IMR-90 (cell line): ENCODE data around the gene SYT8. TPM values are rescaled to one million over a fixed set of nuclear protein-coding genes. Genes with fewer than 3 reads are reported as not detected.

ENCODE experiments used
- ATAC-seq: fragments of 200-7000 bp; cut with Tn5 transposase; 2 replicates; pipeline ENCODE4 v1.9.1; 2020; ENCODE audit warnings: low read depth, mild to moderate bottlenecking, moderate library complexity
- BruUV-seq: library from RNA; stranded (reverse); fragments of 400-500 nt; replicated peaks from 2 replicates; lab custom pipeline; 2021; lab: Mats Ljungman, UMichigan
- CTCF ChIA-PET: fragments of 300-600 bp; formaldehyde crosslinking; extraction: SDS; loops from one replicate; lab custom pipeline; 2021; ENCODE audit warnings: antibody characterized with exemption; lab: Yijun Ruan, JAX
- POLR2A ChIA-PET: fragments of 300-600 bp; sonication (Branson Sonifier 250); formaldehyde crosslinking; loops from one replicate; lab custom pipeline; 2022; ENCODE audit warnings: antibody characterized with exemption; ENCODE audit not compliant: unreplicated experiment; lab: Charles Lee
- DNase-seq: peaks from one replicate; pipeline ENCODE4 v3.0.0; 2013
- H2AFZ ChIP-seq: replicated peaks from 2 replicates; pipeline ENCODE3; 2013; ENCODE audit warnings: low read length, mild to moderate bottlenecking; ENCODE audit not compliant: poor library complexity
- H2AK5ac ChIP-seq: 2 replicates; pipeline ENCODE4 v1.6.1; 2013; ENCODE audit warnings: low read depth, low read length, inconsistent platforms
- H2AK9ac ChIP-seq: replicated peaks from 2 replicates; pipeline ENCODE3; 2013; ENCODE audit warnings: mild to moderate bottlenecking, low read depth, low read length, moderate library complexity; ENCODE audit not compliant: poor library complexity
- H2BK120ac ChIP-seq: 2 replicates; pipeline ENCODE4 v1.6.1; 2013; ENCODE audit warnings: low read depth, low read length, inconsistent platforms
- H2BK15ac ChIP-seq: 3 replicates; pipeline ENCODE4 v1.6.1; 2013; ENCODE audit warnings: low read depth, low read length, inconsistent platforms
- H2BK20ac ChIP-seq: 2 replicates; pipeline ENCODE4 v1.6.1; 2013; ENCODE audit warnings: low read depth, mild to moderate bottlenecking, inconsistent platforms, low read length, moderate library complexity
- H2BK5ac ChIP-seq: 2 replicates; pipeline ENCODE4 v1.6.1; 2013; ENCODE audit warnings: mild to moderate bottlenecking, low read depth, low read length, inconsistent platforms; ENCODE audit not compliant: poor library complexity, severe bottlenecking
- H3K14ac ChIP-seq: replicated peaks from 2 replicates; pipeline ENCODE4 v1.6.1; 2013; ENCODE audit warnings: low read depth, low read length, inconsistent platforms
- H3K18ac ChIP-seq: 2 replicates; pipeline ENCODE4 v1.6.1; 2013; ENCODE audit warnings: low read depth, low read length, control low read depth
- H3K23ac ChIP-seq: 2 replicates; pipeline ENCODE4 v1.6.1; 2013; ENCODE audit warnings: low read depth, low read length, inconsistent platforms
- H3K27ac ChIP-seq: 2 replicates; pipeline ENCODE4 v1.5.1; 2013; ENCODE audit warnings: mild to moderate bottlenecking, control low read depth, low read length; ENCODE audit not compliant: insufficient read depth
- H3K27me3 ChIP-seq: 2 replicates; pipeline ENCODE4 v1.6.1; 2013; ENCODE audit warnings: low read length; ENCODE audit not compliant: control insufficient read depth, insufficient read depth
- H3K36me3 ChIP-seq: 2 replicates; pipeline ENCODE4 v1.6.1; 2013; ENCODE audit warnings: low read length, mixed read lengths; ENCODE audit not compliant: control insufficient read depth, insufficient read depth
- H3K4ac ChIP-seq: 2 replicates; pipeline ENCODE4 v1.6.1; 2013; ENCODE audit warnings: low read depth, low read length, inconsistent platforms
- H3K4me1 ChIP-seq: 2 replicates; pipeline ENCODE4 v1.6.1; 2013; ENCODE audit warnings: low read length, mixed read lengths; ENCODE audit not compliant: control insufficient read depth, insufficient read depth
- H3K4me2 ChIP-seq: 2 replicates; pipeline ENCODE4 v1.6.1; 2013; ENCODE audit warnings: low read depth, mild to moderate bottlenecking, control low read depth, low read length, moderate library complexity
- H3K4me3 ChIP-seq: 2 replicates; pipeline ENCODE4 v1.5.1; 2013; ENCODE audit warnings: low read depth, mild to moderate bottlenecking, control low read depth, low read length, moderate library complexity; ENCODE audit not compliant: insufficient read depth
- H3K56ac ChIP-seq: 2 replicates; pipeline ENCODE4 v1.6.1; 2013; ENCODE audit warnings: low read length, inconsistent platforms; ENCODE audit not compliant: insufficient read depth; ENCODE audit errors: extremely low read depth
- H3K79me1 ChIP-seq, 2 experiments: 2 replicates each; pipeline ENCODE4 v1.6.1; 2013; ENCODE audit warnings: low read length in 2 of 2, inconsistent platforms in 1 of 2, low read depth in 1 of 2
- H3K9ac ChIP-seq: 2 replicates; pipeline ENCODE4 v1.6.1; 2013; ENCODE audit warnings: low read depth, low read length, control low read depth
- H3K9me1 ChIP-seq: 2 replicates; pipeline ENCODE4 v1.6.1; 2013; ENCODE audit warnings: low read length, inconsistent platforms; ENCODE audit not compliant: insufficient read depth
- H3K9me3 ChIP-seq: 2 replicates; pipeline ENCODE4 v1.6.1; 2013; ENCODE audit warnings: low read length; ENCODE audit not compliant: control insufficient read depth, insufficient read depth
- H4K20me1 ChIP-seq: 2 replicates; pipeline ENCODE4 v1.6.1; 2013; ENCODE audit warnings: low read length, inconsistent platforms; ENCODE audit not compliant: insufficient read depth
- H4K5ac ChIP-seq: 2 replicates; pipeline ENCODE4 v1.6.1; 2013; ENCODE audit warnings: mild to moderate bottlenecking, low read depth, low read length, control low read depth
- H4K8ac ChIP-seq, 2 experiments: 2 replicates each; pipeline ENCODE4 v1.6.1; 2013; ENCODE audit warnings: low read depth in 2 of 2, low read length in 2 of 2, control low read depth in 1 of 2, inconsistent platforms in 1 of 2
- H4K91ac ChIP-seq: 2 replicates; pipeline ENCODE4 v1.6.1; 2013; ENCODE audit warnings: low read depth, low read length, inconsistent platforms; ENCODE audit not compliant: insufficient read depth
- BHLHE40 ChIP-seq: fragments of 150-350 bp; IDR thresholded peaks from 2 replicates; pipeline ENCODE4 v1.6.1; 2016; ENCODE audit warnings: mild to moderate bottlenecking, low read depth, low read length
- CEBPB ChIP-seq: IDR thresholded peaks from 2 replicates; pipeline ENCODE4 v1.6.1; 2012; ENCODE audit warnings: low read depth, low read length, improper control_type of control experiment
- CHD1 ChIP-seq: IDR thresholded peaks from 2 replicates; pipeline ENCODE4 v1.6.1; 2012; ENCODE audit warnings: low read depth, low read length, improper control_type of control experiment
- CTCF ChIP-seq: conservative IDR thresholded peaks from 2 replicates; pipeline ENCODE4 v1.5.1; 2012; ENCODE audit warnings: mild to moderate bottlenecking, low read depth, low read length, improper control_type of control experiment
- ELK1 ChIP-seq: fragments of 150-350 bp; IDR thresholded peaks from 2 replicates; pipeline ENCODE4 v1.6.1; 2016; ENCODE audit warnings: low read depth, mild to moderate bottlenecking, low read length, moderate library complexity, borderline replicate concordance
- FOS ChIP-seq: fragments of 150-350 bp; IDR thresholded peaks from 2 replicates; pipeline ENCODE4 v1.6.1; 2016; ENCODE audit warnings: low read depth, low read length
- MAFK ChIP-seq: IDR thresholded peaks from 2 replicates; pipeline ENCODE4 v1.6.1; 2012; ENCODE audit warnings: low read depth, low read length, improper control_type of control experiment
- MAZ ChIP-seq: IDR thresholded peaks from 2 replicates; pipeline ENCODE4 v1.6.1; 2012; ENCODE audit warnings: low read depth, mild to moderate bottlenecking, low read length, improper control_type of control experiment, moderate library complexity, borderline replicate concordance
- MXI1 ChIP-seq: IDR thresholded peaks from 2 replicates; pipeline ENCODE4 v1.6.1; 2012; ENCODE audit warnings: low read depth, mild to moderate bottlenecking, low read length, moderate library complexity, borderline replicate concordance
- NFE2L2 ChIP-seq: fragments of 150-350 bp; IDR thresholded peaks from 2 replicates; pipeline ENCODE4 v1.6.1; 2016; ENCODE audit warnings: low read depth, mild to moderate bottlenecking, low read length
- POLR2A ChIP-seq: IDR thresholded peaks from 2 replicates; pipeline ENCODE4 v1.6.1; 2012; ENCODE audit warnings: mild to moderate bottlenecking, low read depth, low read length
- RAD21 ChIP-seq: IDR thresholded peaks from 2 replicates; pipeline ENCODE4 v1.6.1; 2012; ENCODE audit warnings: low read length, improper control_type of control experiment
- RCOR1 ChIP-seq: IDR thresholded peaks from 2 replicates; pipeline ENCODE4 v1.6.1; 2012; ENCODE audit warnings: mild to moderate bottlenecking, low read length, improper control_type of control experiment; ENCODE audit not compliant: insufficient replicate concordance
- RFX5 ChIP-seq: IDR thresholded peaks from 2 replicates; pipeline ENCODE4 v1.8.0; 2012; ENCODE audit warnings: low read depth, mild to moderate bottlenecking, low read length, moderate library complexity
- SMC3 ChIP-seq: fragments of 150-350 bp; IDR thresholded peaks from 2 replicates; pipeline ENCODE4 v1.6.1; 2016; ENCODE audit warnings: low read depth, mild to moderate bottlenecking, antibody characterized with exemption, low read length, moderate library complexity
- USF2 ChIP-seq: fragments of 150-350 bp; IDR thresholded peaks from 2 replicates; pipeline ENCODE4 v1.6.1; 2017; ENCODE audit warnings: mild to moderate bottlenecking, antibody characterized with exemption, low read length, low read depth
- WGBS, 2 experiments: methylation state at CpG; one replicate each; pipeline versions ENCODE4 v1.1.5 to v1.1.7; 2013; ENCODE audit warnings: missing lambda C conversion rate in 2 of 2; ENCODE audit not compliant: insufficient read length in 1 of 2; ENCODE audit errors: extremely low coverage in 2 of 2; 5-methylcytosine and 5-hydroxymethylcytosine counted together
- dilution Hi-C: fragments of 300-500 bp; cut with HindIII; formaldehyde crosslinking; loops from one replicate; pipeline ENCODE4 v1.14.3; 2018; ENCODE audit warnings: low sequenced_read_pairs; ENCODE audit not compliant: unreplicated experiment
- in situ Hi-C: fragments of 300-500 bp; cut with MboI; formaldehyde crosslinking; loops from 3 replicates; pipeline ENCODE4 v1.14.3; 2019; ENCODE audit warnings: low sequenced_read_pairs, inconsistent platforms, mixed read lengths
- intact Hi-C: fragments of 100-400 bp; cut with micrococcal nuclease; formaldehyde crosslinking; loops from 2 replicates; pipeline ENCODE4 v1.10.0; 2022
- polyA plus RNA-seq, 3 experiments: library from polyadenylated mRNA; depleted of rRNA; stranded (reverse); fragments of >200 nt; gene quantifications; 2 replicates each; pipeline ENCODE4 v1.2.3, GENCODE V29; 2012; ENCODE audit warnings: low replicate concordance in 1 of 3
- total RNA-seq: library from RNA; depleted of rRNA; stranded (reverse); fragments of >200 nt; gene quantifications from 2 replicates; pipeline ENCODE4 v1.2.3, GENCODE V29; 2012

Gene SYT8
- total and polyA plus RNA-seq, 2 of the 4 experiments (the other 2 are of a cell fraction), result not detected

- Histone ChIP-seq H3K23ac (no peak overlapping the region), H4K20me1 (no peaks in the 10 kb centered on the region), H3K4me1 (peaks cover 3% of the 10 kb centered on the region; the same call in 1 of the 2 replicates), H4K5ac (no peak overlapping the region), H2AFZ (no peak overlapping the region), H3K9ac (no peak overlapping the region), H4K91ac (no peak overlapping the region), H3K9me1 (no peaks in the 10 kb centered on the region), H3K79me1 (no peaks in the 10 kb centered on the region), H2BK5ac (no peak overlapping the region), H3K27me3 (peaks cover 21% of the 10 kb centered on the region; the same call in 1 of the 2 replicates), H2BK120ac (no peak overlapping the region), H3K36me3 (no peaks in the 10 kb centered on the region), H2BK20ac (no peak overlapping the region), H3K4me2 (no peak overlapping the region), H3K4me3 (no peak overlapping the region), H3K18ac (no peak overlapping the region), H2AK5ac (no peak overlapping the region), H2AK9ac (no peak overlapping the region), H2BK15ac (no peak overlapping the region), H3K9me3 (no peaks in the 10 kb centered on the region), H3K4ac (no peak overlapping the region), H3K27ac (no peak overlapping the region), H3K56ac (no peak overlapping the region), H3K14ac (no peak overlapping the region), H4K8ac (no peak overlapping the region)
- intact Hi-C loops (no loop called here), in situ Hi-C loops (no loop called here), dilution Hi-C loops (no loop called here)
- no peak for TF ChIP-seq MAFK
- no peak for TF ChIP-seq RFX5
- no peak for TF ChIP-seq MAZ
- no peak for TF ChIP-seq USF2
- no peak for TF ChIP-seq CEBPB
- no peak for TF ChIP-seq CHD1
- no peak for TF ChIP-seq NFE2L2
- no peak for TF ChIP-seq POLR2A
- no peak for TF ChIP-seq BHLHE40
- no peak for TF ChIP-seq SMC3
- no peak for TF ChIP-seq FOS
- TF ChIP-seq RAD21, result no peak
- no peak for TF ChIP-seq CTCF
- no peak for TF ChIP-seq RCOR1
- no peak for TF ChIP-seq MXI1
- no peak for TF ChIP-seq ELK1
- no TSS peak for BruUV-seq
- ATAC-seq, result no peak
- ChIA-PET POLR2A (no interaction called here), CTCF (no interaction called here)
- whole genome bisulfite sequencing, 2 experiments, result 79% methylated on average over 11 of the region's 25 CpGs; no CpG with 5 or more reads in 1 of the 2 experiments
- DNase-seq, result no peak
These were observed 37.6 kb downstream of the SYT8 start for GRCh38 chr11:1872267-1872985.
